WTC11 (cell line): Measurements from ENCODE around the gene KLK12. TPM values are rescaled to one million over a fixed set of nuclear protein-coding genes. Genes with fewer than 3 reads are reported as not detected.

Experiments used
- ATAC-seq: fragments of 200-7000 bp; cut with Tn5 transposase; 2 replicates; pipeline ENCODE4 v1.10.0; 2021; ENCODE audit warnings: mild to moderate bottlenecking, moderate library complexity
- CTCF ChIA-PET: fragments of 300-600 bp; sonication (Branson Sonifier 250); formaldehyde crosslinking; loops from one replicate; lab custom pipeline; 2021; ENCODE audit warnings: antibody characterized with exemption; lab: Charles Lee
- POLR2A ChIA-PET: fragments of 350-600 bp; sonication (Branson Sonifier 250); formaldehyde crosslinking; loops from one replicate; lab custom pipeline; 2021; ENCODE audit warnings: antibody characterized with exemption; lab: Charles Lee
- DNase-seq: peaks from one replicate; pipeline ENCODE4 v3.0.0; 2021; ENCODE audit warnings: low spot score
- H3K27ac Mint-ChIP-seq: 2 replicates; pipeline ENCODE4 v1.8.0; 2021; ENCODE audit warnings: mixed read lengths
- H3K27me3 Mint-ChIP-seq: 2 replicates; pipeline ENCODE4 v1.8.0; 2021; ENCODE audit warnings: low read depth, mild to moderate bottlenecking, moderate library complexity, mixed read lengths
- H3K36me3 Mint-ChIP-seq: 2 replicates; pipeline ENCODE4 v1.8.0; 2021; ENCODE audit warnings: mixed read lengths
- H3K4me1 Mint-ChIP-seq: 2 replicates; pipeline ENCODE4 v1.8.0; 2022; ENCODE audit warnings: mixed read lengths
- H3K4me3 Mint-ChIP-seq: 2 replicates; pipeline ENCODE4 v1.8.0; 2021; ENCODE audit warnings: mild to moderate bottlenecking, moderate library complexity, mixed read lengths
- H3K9me3 Mint-ChIP-seq: 2 replicates; pipeline ENCODE4 v1.8.0; 2021; ENCODE audit warnings: mixed read lengths
- CBFB ChIP-seq: sonication (generic); formaldehyde crosslinking; IDR thresholded peaks from 2 replicates; pipeline ENCODE4 v1.8.1; 2022; ENCODE audit warnings: mild to moderate bottlenecking, low read depth, missing genetic modification reagents
- CREM ChIP-seq: sonication (generic); formaldehyde crosslinking; IDR thresholded peaks from 2 replicates; pipeline ENCODE4 v1.8.1; 2022; ENCODE audit warnings: mild to moderate bottlenecking, missing genetic modification reagents, moderate library complexity
- EMX1 ChIP-seq: fragments of 250-450 bp; sonication (Bioruptor Pico); IDR thresholded peaks from 2 replicates; pipeline ENCODE4 v1.8.0; 2021; ENCODE audit warnings: mild to moderate bottlenecking
- ESRRA ChIP-seq: sonication (generic); formaldehyde crosslinking; IDR thresholded peaks from 2 replicates; pipeline ENCODE4 v1.8.1; 2022; ENCODE audit warnings: mild to moderate bottlenecking, missing genetic modification reagents, borderline replicate concordance
- FOXP1 ChIP-seq: sonication (generic); formaldehyde crosslinking; IDR thresholded peaks from 2 replicates; pipeline ENCODE4 v1.8.0; 2022; ENCODE audit warnings: missing genetic modification reagents, mild to moderate bottlenecking, moderate library complexity, borderline replicate concordance
- GRHL2 ChIP-seq: fragments of 250-450 bp; sonication (Bioruptor Pico); IDR thresholded peaks from 2 replicates; pipeline ENCODE4 v1.8.0; 2022; ENCODE audit warnings: mild to moderate bottlenecking, moderate library complexity; ENCODE audit not compliant: insufficient replicate concordance, severe bottlenecking
- KAT7 ChIP-seq: sonication (generic); formaldehyde crosslinking; IDR thresholded peaks from 2 replicates; pipeline ENCODE4 v1.8.1; 2023; ENCODE audit warnings: missing genetic modification reagents, mild to moderate bottlenecking, borderline replicate concordance
- MYBL2 ChIP-seq: sonication (generic); formaldehyde crosslinking; IDR thresholded peaks from 2 replicates; pipeline ENCODE4 v1.8.1; 2023; ENCODE audit warnings: mild to moderate bottlenecking, moderate library complexity, missing genetic modification reagents
- NFATC4 ChIP-seq: fragments of 250-450 bp; sonication (Bioruptor Pico); IDR thresholded peaks from 2 replicates; pipeline ENCODE4 v1.9.0; 2021; ENCODE audit warnings: mild to moderate bottlenecking
- SOX15 ChIP-seq: fragments of 250-450 bp; sonication (Bioruptor Pico); IDR thresholded peaks from 2 replicates; pipeline ENCODE4 v1.9.0; 2021; ENCODE audit warnings: mild to moderate bottlenecking
- SP1 ChIP-seq: sonication (generic); formaldehyde crosslinking; conservative IDR thresholded peaks from 2 replicates; pipeline ENCODE4 v1.8.1; 2022; ENCODE audit warnings: missing genetic modification reagents
- ZNF263 ChIP-seq: sonication (generic); formaldehyde crosslinking; IDR thresholded peaks from 2 replicates; pipeline ENCODE4 v1.8.1; 2022; ENCODE audit warnings: low read depth, mild to moderate bottlenecking, moderate library complexity, missing genetic modification reagents
- ZNF423 ChIP-seq: fragments of 250-450 bp; sonication (Bioruptor Pico); IDR thresholded peaks from 2 replicates; pipeline ENCODE4 v2.1.2; 2022; ENCODE audit warnings: mild to moderate bottlenecking, moderate library complexity
- total RNA-seq: library from RNA; stranded (reverse); gene quantifications from 3 replicates; pipeline ENCODE4 v1.2.3, GENCODE V29; 2021
- TF ChIP-seq, protein P1 (sequence below): sonication (generic); formaldehyde crosslinking; IDR thresholded peaks from 2 replicates; pipeline ENCODE4 v1.8.0; 2022; ENCODE audit warnings: mild to moderate bottlenecking, missing genetic modification reagents
- TF ChIP-seq, protein P2 (sequence below): fragments of 250-450 bp; sonication (Bioruptor Pico); IDR thresholded peaks from 2 replicates; pipeline ENCODE4 v1.9.0; 2021; ENCODE audit warnings: mild to moderate bottlenecking, borderline replicate concordance
- TF ChIP-seq, protein P3 (sequence below): fragments of 250-450 bp; sonication (Bioruptor Pico); IDR thresholded peaks from 2 replicates; pipeline ENCODE4 v2.1.2; 2022; ENCODE audit warnings: mild to moderate bottlenecking, moderate library complexity
- TF ChIP-seq, protein P4 (sequence below): sonication (generic); formaldehyde crosslinking; IDR thresholded peaks from 2 replicates; pipeline ENCODE4 v1.8.1; 2022; ENCODE audit warnings: mild to moderate bottlenecking, moderate library complexity, missing genetic modification reagents
- TF ChIP-seq, protein P5 (sequence below): sonication (generic); formaldehyde crosslinking; IDR thresholded peaks from 2 replicates; pipeline ENCODE4 v1.8.1; 2022; ENCODE audit warnings: low read depth, missing genetic modification reagents, borderline replicate concordance
- TF ChIP-seq, protein P6 (sequence below): sonication (generic); formaldehyde crosslinking; IDR thresholded peaks from 2 replicates; pipeline ENCODE4 v1.8.1; 2022; ENCODE audit warnings: missing genetic modification reagents, borderline replicate concordance
- TF ChIP-seq, protein P7 (sequence below): sonication (generic); formaldehyde crosslinking; IDR thresholded peaks from 2 replicates; pipeline ENCODE4 v1.8.1; 2023; ENCODE audit warnings: mild to moderate bottlenecking, missing genetic modification reagents, moderate library complexity

Gene KLK12
- total RNA-seq, 1 experiment from 2014 or later: not detected

DNA sequence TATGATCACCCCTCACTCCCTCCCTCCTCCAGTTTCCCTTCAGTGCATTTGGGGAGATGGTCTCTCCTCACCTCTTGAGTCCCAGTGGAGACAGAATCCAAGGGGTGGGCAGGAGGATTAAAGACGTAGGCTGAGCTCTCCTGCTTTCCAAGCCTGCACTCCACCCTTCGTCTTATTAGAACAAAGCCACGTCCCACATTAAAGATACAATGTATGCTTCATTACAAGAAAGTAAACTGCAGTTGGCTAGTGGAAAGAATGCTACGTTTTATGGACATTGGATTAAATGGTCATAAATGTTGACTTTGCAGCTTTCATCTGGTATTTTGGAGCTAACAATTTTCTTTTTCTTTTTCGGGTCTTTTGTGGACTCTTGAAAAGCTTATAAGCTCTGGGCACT, 6.9 kb downstream of the KLK12 start (continued):
- TF ChIP-seq KAT7: no peak
- TF ChIP-seq, protein P1, sequence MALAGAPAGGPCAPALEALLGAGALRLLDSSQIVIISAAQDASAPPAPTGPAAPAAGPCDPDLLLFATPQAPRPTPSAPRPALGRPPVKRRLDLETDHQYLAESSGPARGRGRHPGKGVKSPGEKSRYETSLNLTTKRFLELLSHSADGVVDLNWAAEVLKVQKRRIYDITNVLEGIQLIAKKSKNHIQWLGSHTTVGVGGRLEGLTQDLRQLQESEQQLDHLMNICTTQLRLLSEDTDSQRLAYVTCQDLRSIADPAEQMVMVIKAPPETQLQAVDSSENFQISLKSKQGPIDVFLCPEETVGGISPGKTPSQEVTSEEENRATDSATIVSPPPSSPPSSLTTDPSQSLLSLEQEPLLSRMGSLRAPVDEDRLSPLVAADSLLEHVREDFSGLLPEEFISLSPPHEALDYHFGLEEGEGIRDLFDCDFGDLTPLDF (CRISPR knock-in tag): no peak
- no peak for TF ChIP-seq ESRRA
- TF ChIP-seq NFATC4: no peak
- TF ChIP-seq FOXP1 (CRISPR knock-in tag): no peak
- TF ChIP-seq ZNF423 (CRISPR knock-in tag): no peak
- no peak for TF ChIP-seq EMX1 (CRISPR knock-in tag)
- TF ChIP-seq, protein P2, sequence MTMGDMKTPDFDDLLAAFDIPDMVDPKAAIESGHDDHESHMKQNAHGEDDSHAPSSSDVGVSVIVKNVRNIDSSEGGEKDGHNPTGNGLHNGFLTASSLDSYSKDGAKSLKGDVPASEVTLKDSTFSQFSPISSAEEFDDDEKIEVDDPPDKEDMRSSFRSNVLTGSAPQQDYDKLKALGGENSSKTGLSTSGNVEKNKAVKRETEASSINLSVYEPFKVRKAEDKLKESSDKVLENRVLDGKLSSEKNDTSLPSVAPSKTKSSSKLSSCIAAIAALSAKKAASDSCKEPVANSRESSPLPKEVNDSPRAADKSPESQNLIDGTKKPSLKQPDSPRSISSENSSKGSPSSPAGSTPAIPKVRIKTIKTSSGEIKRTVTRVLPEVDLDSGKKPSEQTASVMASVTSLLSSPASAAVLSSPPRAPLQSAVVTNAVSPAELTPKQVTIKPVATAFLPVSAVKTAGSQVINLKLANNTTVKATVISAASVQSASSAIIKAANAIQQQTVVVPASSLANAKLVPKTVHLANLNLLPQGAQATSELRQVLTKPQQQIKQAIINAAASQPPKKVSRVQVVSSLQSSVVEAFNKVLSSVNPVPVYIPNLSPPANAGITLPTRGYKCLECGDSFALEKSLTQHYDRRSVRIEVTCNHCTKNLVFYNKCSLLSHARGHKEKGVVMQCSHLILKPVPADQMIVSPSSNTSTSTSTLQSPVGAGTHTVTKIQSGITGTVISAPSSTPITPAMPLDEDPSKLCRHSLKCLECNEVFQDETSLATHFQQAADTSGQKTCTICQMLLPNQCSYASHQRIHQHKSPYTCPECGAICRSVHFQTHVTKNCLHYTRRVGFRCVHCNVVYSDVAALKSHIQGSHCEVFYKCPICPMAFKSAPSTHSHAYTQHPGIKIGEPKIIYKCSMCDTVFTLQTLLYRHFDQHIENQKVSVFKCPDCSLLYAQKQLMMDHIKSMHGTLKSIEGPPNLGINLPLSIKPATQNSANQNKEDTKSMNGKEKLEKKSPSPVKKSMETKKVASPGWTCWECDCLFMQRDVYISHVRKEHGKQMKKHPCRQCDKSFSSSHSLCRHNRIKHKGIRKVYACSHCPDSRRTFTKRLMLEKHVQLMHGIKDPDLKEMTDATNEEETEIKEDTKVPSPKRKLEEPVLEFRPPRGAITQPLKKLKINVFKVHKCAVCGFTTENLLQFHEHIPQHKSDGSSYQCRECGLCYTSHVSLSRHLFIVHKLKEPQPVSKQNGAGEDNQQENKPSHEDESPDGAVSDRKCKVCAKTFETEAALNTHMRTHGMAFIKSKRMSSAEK (CRISPR knock-in tag): no peak
- TF ChIP-seq CBFB: no peak
- TF ChIP-seq ZNF263 (CRISPR knock-in tag): no peak

DNA sequence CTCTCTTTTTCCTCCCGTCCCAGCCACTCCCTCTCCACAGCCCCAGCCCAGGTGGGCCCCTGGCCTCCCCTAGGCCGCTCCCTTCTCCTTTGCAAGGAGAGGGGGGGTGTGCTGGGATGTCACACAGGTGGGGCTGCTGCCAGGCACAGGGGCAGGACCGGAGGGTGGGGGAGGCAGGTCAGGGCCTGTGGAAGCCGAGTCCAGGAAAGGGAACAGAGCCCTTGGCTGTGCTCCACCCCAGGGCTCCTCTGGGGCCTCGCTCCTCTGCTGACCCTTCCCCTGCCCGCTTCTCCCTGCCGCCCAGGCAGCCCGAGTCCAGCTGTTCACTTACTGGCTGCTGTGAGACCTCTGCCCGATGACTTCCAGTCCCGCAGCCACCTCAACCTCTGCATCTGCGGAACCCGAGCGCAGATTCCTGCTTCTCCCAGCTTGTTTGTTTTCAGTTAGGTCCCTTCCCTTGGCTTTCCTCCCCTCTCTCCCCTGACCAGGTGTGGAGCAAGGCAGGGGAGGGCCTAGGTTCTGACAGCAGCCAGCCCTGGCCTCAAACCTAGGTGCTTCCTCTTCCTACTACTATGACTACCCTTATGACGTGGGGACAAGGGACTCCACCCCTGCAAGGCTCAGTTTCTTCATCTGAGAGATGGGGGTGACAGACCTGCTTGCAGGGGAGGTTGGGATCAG, 7.5 kb downstream of the KLK12 start:
- no peak for ATAC-seq
- TF ChIP-seq GRHL2 (CRISPR knock-in tag): no peak
- no peak for TF ChIP-seq ZNF423 (CRISPR knock-in tag)
- TF ChIP-seq, protein P3, sequence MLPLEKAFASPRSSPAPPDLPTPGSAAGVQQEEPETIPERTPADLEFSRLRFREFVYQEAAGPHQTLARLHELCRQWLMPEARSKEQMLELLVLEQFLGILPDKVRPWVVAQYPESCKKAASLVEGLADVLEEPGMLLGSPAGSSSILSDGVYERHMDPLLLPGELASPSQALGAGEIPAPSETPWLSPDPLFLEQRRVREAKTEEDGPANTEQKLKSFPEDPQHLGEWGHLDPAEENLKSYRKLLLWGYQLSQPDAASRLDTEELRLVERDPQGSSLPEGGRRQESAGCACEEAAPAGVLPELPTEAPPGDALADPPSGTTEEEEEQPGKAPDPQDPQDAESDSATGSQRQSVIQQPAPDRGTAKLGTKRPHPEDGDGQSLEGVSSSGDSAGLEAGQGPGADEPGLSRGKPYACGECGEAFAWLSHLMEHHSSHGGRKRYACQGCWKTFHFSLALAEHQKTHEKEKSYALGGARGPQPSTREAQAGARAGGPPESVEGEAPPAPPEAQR: no peak
- TF ChIP-seq, protein P4, sequence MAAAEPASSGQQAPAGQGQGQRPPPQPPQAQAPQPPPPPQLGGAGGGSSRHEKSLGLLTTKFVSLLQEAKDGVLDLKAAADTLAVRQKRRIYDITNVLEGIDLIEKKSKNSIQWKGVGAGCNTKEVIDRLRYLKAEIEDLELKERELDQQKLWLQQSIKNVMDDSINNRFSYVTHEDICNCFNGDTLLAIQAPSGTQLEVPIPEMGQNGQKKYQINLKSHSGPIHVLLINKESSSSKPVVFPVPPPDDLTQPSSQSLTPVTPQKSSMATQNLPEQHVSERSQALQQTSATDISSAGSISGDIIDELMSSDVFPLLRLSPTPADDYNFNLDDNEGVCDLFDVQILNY: no peak
- no peak for TF ChIP-seq CREM (CRISPR knock-in tag)
- TF ChIP-seq MYBL2 (CRISPR knock-in tag): no peak
- TF ChIP-seq, protein P2 (CRISPR knock-in tag): no peak
- TF ChIP-seq, protein P5, sequence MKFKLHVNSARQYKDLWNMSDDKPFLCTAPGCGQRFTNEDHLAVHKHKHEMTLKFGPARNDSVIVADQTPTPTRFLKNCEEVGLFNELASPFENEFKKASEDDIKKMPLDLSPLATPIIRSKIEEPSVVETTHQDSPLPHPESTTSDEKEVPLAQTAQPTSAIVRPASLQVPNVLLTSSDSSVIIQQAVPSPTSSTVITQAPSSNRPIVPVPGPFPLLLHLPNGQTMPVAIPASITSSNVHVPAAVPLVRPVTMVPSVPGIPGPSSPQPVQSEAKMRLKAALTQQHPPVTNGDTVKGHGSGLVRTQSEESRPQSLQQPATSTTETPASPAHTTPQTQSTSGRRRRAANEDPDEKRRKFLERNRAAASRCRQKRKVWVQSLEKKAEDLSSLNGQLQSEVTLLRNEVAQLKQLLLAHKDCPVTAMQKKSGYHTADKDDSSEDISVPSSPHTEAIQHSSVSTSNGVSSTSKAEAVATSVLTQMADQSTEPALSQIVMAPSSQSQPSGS: no peak
- TF ChIP-seq, protein P6, sequence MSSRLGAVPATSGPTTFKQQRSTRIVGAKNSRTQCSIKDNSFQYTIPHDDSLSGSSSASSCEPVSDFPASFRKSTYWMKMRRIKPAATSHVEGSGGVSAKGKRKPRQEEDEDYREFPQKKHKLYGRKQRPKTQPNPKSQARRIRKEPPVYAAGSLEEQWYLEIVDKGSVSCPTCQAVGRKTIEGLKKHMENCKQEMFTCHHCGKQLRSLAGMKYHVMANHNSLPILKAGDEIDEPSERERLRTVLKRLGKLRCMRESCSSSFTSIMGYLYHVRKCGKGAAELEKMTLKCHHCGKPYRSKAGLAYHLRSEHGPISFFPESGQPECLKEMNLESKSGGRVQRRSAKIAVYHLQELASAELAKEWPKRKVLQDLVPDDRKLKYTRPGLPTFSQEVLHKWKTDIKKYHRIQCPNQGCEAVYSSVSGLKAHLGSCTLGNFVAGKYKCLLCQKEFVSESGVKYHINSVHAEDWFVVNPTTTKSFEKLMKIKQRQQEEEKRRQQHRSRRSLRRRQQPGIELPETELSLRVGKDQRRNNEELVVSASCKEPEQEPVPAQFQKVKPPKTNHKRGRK: no peak
- no peak for TF ChIP-seq SP1 (CRISPR knock-in tag)
- TF ChIP-seq SOX15 (CRISPR knock-in tag): no peak
- TF ChIP-seq, protein P7, sequence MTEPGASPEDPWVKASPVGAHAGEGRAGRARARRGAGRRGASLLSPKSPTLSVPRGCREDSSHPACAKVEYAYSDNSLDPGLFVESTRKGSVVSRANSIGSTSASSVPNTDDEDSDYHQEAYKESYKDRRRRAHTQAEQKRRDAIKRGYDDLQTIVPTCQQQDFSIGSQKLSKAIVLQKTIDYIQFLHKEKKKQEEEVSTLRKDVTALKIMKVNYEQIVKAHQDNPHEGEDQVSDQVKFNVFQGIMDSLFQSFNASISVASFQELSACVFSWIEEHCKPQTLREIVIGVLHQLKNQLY (CRISPR knock-in tag): no peak

More for the DNA sequence above, 7.5 kb downstream of the KLK12 start:
- Mint-ChIP-seq H3K4me1 (peaks cover 40% of the 10 kb centered on the region), H3K27me3 (no peaks in the 10 kb centered on the region; the same call in 1 of the 2 replicates), H3K9me3 (peaks cover 6% of the 10 kb centered on the region), H3K4me3 (no peak overlapping the region), H3K27ac (no peak overlapping the region), H3K36me3 (no peaks in the 10 kb centered on the region)
- ChIA-PET CTCF (interaction anchor here (1.2 to 3.1 kb wide), 2 partner anchors 10 to 70 kb away, joined by 3 to 18 read pairs; no protein-coding TSS in a partner anchor), POLR2A (no interaction called here)
- DNase-seq: no peak
